H1 (cell line): Measurements from ENCODE around the gene FAM163A. TPM values are rescaled to one million over a fixed set of nuclear protein-coding genes. Genes with fewer than 3 reads are reported as not detected.

Experiments used
- ATF2 ChIP-seq: IDR thresholded peaks from 2 replicates; pipeline ENCODE4 v1.6.1; 2012; ENCODE audit warnings: low read length, inconsistent platforms
- JUND ChIP-seq: IDR thresholded peaks from 2 replicates; pipeline ENCODE4 v1.6.1; 2011; ENCODE audit warnings: mild to moderate bottlenecking, improper control_type of control experiment, low read length
- POLR2AphosphoS5 ChIP-seq: IDR thresholded peaks from 2 replicates; pipeline ENCODE4 v1.6.1; 2011; ENCODE audit warnings: low read depth, low read length
- TCF12 ChIP-seq: IDR thresholded peaks from 2 replicates; pipeline ENCODE4 v1.6.1; 2011; ENCODE audit warnings: low read depth, mild to moderate bottlenecking, low read length
- polyA plus RNA-seq, 7 experiments: library from polyadenylated mRNA; depleted of rRNA in 3 of 7; stranded (reverse) in 5 of 7; unstranded in 2 of 7; fragments of >200 nt in 5 of 7; fragments of 200-250 nt in 2 of 7; gene quantifications; 1 replicate in 5 of 7; 2 replicates in 1 of 7; 4 replicates in 1 of 7; pipeline versions ENCODE4 v1.2.1 to v1.2.3, GENCODE V29; 2011 to 2013; ENCODE audit warnings: missing spikeins in 2 of 7, mixed read lengths in 2 of 7
- total RNA-seq: library from RNA; stranded (reverse); fragmentation: NEBNext Ultra II Directional; extraction: Animal tissue kit (Norgen Biotek cat#: 25700); gene quantifications from 2 replicates; pipeline ENCODE4 v1.2.1, GENCODE V29; 2021

Gene FAM163A
- total and polyA plus RNA-seq, 2 of the 8 experiments (the other 6 are each of a cell fraction or from before 2014, with no cell fraction given), result 0.13 to 0.18 TPM

- no peak for TF ChIP-seq JUND
- TF ChIP-seq ATF2, result no peak
- TF ChIP-seq TCF12, result no peak
- TF ChIP-seq POLR2AphosphoS5, result no peak
These were observed 14.8 kb upstream of the FAM163A start (continued) for GRCh38 chr1:179728271-179728670.
